Measurements from ENCODE around the gene ZGRF1.
"Not testable (repeated sequence)": the region's sequence is repeated elsewhere in the genome, so short reads cannot be mapped to it uniquely, and the experiment has no call there.

ZGRF1 gene

DNA sequence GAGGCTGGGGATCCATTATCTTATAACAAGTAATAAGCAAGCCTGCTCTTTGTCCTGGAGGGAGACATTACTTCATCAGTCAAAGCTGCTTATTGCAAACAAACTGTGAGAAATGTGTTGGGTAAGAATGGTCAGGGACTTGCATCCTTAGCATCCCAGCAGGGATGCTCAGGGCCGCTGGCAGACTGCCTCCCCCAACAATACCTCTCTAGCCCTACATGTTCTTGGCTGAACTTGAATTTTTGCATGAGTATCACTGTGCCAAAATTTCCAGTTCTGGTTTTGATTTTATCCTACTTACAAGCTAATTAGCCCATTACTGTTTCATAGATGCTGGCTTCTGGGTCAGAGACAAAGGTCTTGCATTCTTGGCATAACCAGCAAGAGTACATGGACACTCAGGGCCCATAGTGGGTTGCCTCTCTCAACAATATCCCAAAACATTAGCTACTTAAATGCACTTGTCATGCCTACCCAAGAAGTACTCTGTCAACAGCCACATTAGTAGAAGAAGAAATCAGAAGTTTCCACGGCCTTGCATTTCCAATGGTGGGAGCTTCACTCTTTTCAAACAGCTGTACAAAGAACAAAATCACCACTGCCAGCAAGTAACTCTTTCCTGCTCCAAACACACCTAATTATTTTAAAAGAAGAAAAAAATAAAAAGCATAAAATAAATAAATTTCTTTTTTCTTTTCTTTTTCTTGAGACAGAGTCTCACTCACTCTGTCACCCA lies 78.9 kb downstream of the ZGRF1 start:
- DNase-seq: no peak

DNA sequence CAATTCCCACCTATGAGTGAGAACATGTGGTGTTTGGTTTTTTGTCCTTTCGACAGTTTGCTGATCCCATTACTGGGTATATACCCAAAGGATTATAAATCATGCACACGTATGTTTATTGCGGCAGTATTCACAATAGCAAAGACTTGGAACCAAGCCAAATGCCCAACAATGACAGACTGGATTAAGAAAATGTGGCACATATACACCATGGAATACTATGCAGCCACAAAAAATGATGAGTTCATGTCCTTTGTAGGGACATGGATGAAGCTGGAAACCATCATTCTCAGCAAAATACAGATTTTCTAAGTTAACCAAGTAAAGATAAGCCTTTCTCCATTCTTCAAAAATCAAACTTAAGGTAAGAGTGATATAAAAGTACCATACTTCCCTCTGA lies 82.4 kb downstream of the ZGRF1 start:
- not testable (repeated sequence) for DNase-seq

DNA sequence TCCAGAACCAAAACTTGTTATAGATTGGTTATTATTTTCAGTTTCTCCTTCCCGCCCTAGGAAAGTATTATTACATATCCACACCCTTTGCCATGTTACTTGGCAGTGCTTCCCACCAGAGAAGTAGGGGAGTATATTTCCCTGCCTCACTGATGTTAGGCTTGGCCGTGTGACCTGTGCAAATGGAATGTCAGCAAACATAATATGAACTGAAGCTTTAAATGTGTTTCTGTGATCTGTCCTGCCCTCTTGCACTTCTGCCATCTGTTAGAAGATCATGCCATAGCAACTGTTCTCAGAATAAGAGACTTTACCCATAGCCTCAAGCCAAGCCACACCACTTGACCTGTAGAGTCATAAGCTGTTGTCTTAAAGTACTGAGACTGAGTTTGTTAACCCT lies 84.0 kb downstream of the ZGRF1 start:
- DNase-seq: no peak

DNA sequence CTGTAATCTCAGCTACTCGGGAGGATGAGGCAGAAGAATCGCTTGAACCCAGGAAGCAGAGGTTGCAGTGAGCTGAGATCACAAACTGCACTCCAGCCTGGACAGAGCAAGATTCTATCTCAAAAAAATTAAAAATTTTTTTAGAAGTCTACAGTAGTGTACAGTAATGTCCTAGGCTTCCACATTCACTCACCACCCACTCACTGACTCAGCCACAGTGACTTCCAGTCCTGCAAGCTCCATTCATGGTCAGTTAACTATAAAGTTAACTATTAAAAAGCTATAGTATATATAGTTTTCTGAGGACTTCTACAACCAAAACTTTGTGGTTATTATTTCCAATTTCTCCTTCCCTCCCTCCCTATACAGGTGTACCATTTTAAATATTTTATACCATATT lies 86.0 kb downstream of the ZGRF1 start:
- no peak for DNase-seq

DNA sequence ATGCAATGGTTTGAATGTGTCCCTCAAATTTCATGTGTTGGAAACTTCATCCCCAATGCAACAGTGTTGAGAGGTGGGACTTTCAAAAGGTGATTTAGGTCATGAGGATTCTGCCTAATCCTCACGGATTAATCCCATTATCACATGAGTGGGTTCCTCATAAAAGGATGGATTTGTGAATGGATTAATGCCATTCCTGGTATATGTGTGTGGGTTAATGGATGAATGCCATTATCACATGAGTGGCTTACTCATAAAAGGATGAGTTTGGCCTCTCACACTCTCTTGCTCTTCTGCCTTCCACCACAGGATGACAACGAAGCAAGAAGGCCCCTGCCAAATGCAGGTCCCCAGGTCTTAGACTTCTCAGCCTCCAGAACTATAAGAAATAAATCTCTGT lies 90.2 kb downstream of the ZGRF1 start:
- no peak for DNase-seq

DNA sequence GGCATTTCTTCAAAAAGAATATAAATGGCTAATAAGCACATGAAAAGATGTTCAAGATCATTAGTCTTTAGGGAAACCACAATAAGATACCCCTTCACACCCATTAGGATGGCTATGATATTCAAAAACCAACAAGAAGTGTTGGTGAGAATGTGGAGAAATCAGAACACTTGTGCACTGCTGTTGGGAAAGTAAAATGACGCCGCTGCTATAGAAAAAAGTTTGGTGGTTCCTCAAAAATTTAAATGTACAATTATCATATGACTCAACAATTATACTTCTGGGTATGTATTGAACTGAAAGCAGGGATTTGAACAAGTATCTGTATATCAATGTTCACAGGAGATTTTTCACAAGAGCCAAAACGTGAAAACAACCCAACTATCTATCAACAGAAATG lies 91.4 kb downstream of the ZGRF1 start:
- no peak for DNase-seq

DNA sequence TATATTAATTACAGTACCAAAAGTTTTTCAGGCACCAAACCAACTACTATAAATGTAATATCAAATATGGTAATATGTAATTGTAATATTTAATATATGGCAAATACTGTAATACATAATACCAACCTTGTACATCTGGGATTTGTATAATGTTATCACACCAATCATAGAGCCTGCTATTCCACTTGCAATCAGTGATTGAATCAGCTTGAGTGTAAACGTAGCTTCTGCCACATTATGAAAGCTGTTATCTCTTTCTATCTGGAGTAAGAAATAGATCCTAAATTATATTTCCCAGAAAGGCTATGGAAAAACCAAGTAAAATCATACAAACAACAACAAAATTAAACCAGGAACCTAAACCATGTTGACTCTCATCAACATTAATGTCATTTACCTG lies 96.0 kb downstream of the ZGRF1 start:
- no peak for DNase-seq

DNA sequence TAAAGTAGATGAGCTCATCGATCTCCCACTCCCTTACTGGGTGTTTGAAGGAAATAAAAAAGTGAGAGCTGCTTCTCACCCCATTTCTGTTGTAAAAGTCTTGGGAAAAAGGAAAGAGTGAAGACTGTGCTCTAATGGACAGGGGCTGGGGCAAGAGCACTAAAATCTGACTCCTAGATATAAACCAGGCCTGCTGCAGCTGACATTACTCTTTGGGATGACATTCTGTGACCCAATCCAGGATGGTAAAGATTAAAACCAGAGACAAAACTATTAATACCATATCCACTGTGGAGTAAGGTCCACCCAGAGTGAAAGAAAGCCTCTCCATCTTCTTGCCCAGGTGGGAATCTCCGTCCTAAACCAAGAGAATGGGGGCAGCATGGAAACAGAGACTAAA lies 100.6 kb downstream of the ZGRF1 start:
- DNase-seq: no peak

DNA sequence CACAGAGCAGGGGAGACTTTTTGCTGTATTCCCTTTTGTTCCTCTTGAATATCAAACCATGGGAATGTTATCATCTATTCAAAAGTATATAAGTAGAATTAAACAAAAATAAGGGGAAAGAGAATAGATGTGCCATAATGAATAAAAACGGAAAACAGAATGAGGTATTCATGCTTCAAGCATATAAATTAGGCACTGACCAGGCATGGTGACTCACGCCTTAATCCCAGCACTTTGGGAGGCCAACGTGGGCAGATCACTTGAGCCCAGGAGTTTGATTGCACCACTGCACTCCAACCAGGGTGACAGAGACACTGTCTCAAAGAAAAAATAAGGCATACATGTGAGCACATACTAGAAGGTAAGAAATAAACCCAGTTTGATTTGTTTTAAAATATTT lies 104.4 kb downstream of the ZGRF1 start:
- no peak for DNase-seq

DNA sequence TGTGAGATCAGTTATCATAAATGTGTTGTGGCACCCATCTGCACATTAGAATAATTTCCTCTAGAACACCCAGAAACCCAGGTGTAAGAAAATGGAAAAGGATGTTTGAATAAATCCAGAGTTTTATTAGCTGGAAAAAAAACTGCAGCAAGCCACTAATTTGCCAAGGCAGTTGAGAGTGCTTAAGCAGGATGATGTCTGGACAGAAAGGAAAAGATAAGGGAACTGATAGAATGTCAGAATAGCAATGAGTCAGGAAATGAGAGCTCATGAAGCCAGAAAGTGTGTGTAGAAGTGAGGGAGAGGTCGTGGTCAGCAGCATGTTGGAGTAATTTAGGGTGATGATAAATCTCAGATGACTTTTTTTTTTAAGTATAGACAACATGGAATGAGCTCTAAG lies 105.6 kb downstream of the ZGRF1 start:
- no peak for DNase-seq

DNA sequence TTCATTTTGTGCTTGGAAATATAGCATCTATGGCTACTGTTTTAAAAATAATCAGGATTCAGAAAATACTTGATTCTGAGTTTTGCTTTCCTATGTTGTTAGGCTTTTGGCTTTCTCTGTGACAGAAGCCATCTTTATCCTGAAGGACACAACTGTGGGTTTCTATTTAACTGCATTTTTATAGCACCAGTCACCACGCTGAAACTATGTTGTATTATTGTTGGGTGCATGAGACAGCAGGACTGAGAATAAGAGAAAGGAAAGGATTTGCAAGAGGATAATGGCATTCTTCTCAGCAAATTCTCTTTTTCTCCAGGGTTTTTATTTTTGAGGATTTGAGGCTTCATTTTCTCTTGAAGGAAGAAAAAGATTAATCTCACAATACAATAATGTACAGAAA lies 110.6 kb downstream of the ZGRF1 start:
- DNase-seq: no peak

DNA sequence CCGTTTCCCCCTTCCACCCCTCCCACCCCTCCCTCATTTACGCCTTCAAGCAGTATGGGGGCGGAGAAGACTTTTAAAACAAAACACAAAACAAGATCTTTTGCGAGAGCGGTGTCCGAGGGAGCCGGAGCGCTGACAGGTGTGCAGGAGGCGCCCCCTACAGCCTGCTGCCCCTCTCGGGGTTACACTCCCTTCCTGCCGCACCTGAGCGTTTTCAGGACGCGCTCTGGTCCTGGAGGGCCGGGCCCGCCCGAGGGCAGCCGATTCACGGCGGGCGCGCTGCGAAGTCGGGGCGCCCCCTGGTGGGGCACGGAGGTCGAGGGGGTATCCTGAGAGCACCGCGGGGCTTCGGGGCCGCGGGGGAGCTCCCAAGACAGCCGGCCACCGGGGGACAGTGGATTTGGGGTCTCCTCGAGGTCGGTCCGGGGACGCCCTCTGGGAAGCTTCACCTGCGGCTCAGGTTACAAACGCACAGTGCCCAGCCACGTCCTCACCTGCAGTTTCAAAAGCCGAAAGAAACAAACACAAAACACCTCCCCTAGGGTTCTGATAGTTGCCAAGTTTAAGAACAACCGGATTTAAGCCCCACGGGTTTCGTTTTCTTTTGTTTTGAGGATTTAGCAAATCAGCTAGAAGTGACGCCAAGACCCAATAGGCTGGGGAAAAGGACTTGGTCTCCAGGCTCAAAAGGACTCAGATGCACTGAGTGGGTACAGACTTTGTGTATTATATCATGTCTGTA lies 112.8 kb downstream of the ZGRF1 start:
- no peak for DNase-seq

DNA sequence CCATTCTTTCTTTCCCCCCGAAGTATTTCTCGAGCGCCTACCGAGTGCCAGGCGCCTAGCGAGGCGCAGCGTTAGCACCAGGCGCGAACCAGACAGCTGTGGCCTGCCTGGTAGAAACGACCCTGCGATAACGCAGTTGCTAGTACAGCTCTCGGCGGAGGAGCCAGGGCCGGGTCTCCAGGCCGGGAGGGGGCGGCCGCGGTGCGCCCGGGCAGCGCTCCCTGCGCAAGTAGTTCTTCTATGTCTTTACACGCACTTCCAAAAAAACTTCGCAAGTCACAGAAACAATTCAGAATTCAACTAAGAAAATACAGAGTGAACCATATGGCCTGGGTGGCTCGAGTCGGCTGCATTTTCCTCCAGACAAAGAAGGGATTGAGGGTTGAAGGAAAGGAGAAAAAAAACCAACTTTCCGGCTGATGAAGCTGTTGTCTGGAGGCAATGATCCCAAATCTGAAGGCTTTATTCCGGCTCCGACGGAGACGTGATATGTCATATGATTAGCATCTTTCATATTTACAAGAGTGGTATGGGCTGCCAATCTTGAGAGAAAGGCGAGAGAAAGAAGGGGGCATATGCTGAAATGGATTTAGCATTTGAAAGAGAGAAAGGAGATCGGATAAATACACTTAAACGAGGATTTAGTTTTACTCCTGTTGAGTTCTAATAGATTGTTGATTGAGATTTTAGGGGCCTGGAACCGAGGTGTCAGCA lies 113.5 kb downstream of the ZGRF1 start:
- no peak for DNase-seq

DNA sequence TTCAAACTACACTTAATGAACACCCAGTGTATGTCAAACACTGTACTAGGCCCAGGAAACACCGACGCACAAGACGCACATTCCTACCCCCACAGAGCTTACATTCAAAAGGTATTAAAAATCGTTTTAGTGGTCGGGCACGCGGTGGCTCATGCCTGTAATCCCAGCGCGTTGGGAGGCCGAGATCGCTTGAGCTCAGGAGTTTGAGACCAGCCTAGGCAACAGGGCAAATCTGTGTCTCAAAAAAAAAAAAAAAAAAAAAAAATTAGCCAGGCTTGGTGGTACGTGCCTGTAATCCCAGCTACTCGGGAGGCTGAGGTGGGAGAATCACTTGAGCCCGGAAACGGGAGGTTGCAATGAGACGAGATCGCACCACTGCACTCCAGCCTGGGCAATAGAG lies 114.3 kb downstream of the ZGRF1 start:
- not testable (repeated sequence) for DNase-seq

DNA sequence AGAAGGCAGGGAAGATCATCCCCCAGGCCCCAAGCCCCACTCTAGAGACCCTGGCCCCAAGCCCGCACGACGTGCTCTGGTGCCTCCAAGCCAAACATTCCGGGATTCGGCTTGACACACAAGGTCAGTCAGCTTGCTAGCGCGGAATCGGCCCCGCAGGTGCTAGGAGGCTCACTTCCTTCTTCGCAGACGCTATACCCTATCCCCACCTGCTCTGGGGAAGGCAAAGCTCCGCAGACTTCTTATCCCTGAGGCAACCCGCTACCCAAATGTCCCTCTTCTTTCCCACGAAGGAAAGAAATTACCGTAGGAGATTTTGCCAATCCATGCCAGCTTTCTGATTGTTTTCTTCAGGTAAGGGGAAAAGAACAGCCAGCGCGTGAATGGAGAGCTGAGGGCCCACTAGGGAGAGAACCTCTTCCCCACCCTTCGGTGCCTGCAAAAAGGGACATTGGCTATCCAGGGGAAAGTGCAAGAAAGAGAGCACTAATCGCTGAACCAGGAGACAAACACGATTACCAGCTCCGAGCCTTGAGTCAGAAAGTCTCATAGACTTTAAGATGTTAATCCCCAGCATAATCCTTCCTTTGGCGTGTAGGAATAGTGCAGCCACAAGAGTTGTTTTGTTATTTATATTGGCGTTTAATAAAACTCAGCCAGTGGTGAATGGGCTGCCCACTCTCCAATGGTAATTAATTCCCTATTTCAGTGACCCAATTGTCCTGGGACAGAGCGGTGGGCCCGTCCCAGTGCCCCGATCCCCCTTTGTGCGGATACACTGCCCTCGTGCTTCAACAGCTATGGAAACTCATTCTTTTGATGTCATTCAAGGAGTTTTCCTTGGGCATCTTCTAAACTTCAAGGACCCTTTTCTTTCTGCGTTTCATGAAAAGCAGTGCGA lies 115.3 kb downstream of the ZGRF1 start:
- no peak for DNase-seq

DNA sequence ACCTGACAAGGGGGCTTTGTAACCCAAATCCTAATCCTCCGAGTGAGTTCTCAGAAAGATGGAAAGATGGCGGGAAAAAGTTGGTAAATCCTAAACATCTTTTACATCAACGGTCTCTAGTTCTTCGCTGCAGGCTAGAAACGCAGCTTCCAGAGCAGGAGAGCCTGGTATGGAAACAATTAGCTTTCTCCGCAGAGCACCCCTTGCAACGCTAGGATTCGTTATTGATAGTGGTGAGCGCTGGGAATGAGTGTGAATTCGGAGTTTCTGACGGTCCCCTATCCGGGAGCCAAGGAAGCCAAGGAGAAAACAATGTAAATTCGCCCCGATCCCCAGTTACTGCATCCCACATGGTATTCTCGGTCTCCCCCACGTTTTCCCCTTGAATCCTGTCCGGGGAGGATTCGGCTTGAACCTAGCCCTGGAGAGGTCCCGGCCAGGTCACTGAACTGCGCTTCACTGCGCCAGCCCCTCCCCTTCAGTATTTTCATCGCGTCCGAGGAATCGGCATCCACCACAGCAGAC lies 116.0 kb downstream of the ZGRF1 start:
- no peak for DNase-seq

DNA sequence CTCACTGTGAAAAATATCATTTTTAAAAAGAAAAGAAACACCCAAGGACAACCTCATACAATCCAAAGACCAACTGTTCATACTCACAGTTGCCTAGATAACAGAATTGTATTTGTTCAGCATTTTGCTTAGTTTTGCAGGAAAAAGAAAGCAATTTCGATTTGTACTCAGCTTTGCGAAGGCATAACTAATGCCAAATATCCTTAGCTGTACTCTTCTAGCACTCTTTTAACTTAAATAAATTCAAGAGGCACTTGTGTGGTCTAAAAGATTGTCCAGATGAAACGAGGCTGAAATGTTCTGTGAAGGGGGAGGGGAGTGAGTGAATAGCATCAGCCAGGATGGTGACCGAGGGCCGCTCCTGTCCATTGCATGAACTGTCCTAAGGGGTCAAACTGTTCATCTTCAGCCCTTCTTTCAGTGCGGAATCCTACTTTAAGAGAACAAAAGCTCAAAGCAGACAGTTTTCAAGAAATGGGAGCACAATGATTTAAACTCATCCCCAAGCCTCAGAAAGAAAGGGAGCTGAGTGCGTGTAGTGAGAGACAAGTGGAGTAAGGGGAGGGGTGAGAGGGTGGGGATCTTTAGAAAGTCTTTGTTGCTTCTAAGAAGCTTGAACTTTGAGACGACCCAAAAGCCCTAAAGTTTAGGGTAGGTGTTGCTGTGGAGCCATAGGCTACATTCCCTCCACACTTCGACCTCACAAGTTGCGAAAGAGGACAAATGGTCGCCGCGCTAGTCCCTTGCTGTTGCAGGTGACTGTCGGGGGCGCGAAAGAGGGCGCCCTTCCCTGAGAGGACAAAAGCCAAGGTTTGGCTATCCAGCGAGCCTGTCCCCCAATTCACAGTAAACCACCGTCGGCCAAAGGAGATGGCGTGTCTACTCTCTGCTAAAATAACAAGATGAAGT lies 116.8 kb downstream of the ZGRF1 start:
- DNase-seq: no peak

DNA sequence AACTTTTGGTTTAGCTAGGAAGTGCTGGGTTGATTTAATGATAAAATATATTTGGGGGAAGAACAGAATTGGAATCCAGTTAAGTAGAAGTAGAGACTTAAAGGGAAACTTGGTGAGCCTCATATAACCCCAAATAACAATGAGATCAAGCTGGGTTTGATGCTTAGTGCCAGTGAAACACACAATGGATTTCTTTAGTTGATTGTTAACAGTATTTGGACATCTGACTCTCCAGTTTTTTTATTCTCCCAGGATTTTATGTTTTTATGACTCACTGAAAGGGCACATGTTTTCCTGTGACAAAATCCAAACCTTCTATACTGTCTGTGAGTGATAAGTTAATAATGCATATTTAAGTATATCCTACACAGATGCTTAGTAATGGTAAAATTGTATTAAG lies 118.0 kb downstream of the ZGRF1 start:
- no peak for DNase-seq

DNA sequence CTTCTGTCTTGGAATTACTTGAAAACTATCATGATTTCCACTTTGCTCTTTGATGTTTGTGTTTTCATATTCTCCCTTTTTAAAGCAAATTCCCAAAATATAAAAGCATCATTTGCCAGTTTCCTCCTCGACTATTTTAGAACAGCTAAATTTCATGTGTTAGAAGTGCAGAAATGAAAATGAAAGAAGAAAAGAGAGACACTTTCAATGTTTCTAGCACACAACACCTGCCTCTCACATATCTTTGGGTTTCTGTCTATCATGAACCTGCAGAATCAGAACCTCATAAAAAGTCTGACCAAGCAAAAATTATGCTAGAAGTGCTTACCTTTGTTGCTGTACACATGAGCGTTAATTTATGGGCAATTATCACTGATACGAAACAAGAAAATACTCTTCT lies 118.8 kb downstream of the ZGRF1 start:
- no peak for DNase-seq

DNA sequence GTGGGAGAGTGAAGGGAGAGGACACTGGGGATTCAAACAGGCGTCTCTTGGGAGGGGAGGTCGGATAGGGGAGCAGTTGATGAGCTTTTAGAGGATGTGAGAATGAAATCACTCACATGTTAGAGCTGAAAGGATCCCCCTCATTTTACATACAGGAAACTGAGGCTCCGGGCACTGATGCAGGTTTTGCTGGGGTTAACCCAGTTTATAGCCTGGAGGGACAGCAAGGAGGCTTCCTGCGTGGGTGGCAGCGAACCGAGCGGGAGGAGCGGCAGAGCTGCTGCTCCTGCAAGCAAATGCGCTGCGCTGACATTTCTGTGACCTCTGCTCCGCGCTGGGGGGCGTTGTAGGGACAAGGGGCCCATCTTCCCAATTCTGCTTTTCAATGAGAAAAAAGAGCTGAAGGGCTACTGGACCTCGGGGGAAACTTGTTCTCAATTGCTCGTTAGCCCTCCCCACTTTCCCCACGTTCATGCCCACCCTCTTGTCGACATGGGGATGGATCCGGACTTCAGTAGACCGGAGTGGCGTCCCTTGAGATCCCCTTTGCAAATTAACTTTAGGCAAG lies 119.6 kb downstream of the ZGRF1 start:
- DNase-seq: no peak

DNA sequence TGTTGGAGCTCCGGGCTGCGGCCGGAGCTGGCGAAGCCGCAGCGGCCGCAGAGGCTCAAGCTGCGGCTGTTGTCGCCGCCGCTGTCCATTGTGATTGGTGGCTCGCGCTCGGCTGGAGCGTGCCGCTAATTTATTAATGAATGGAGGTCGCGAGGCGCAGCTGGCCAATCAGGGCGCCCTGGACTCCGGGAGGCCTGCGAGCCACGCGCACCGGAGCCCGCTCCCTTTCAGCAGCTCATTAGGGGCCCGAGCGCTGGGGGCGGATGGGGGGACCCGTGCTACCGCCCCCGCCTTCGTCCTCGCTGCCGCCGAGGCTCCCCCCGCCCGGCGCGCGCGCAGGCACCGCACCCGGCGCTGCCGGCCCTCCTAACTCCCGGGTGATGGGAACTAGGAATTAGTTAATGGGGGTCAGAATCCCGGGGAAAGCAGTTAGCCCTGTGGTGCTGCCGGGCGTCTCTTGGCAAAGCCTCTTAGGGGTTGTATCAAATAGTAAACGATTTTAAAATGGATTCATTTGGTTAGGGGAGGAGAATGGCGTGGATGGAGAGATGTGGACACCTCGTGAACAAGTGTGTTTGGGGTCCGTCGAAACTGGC lies 120.1 kb downstream of the ZGRF1 start:
- DNase-seq: no peak
